Measurements from ENCODE around the gene CFAP57.
"Not testable (repeated sequence)": the region's sequence is repeated elsewhere in the genome, so short reads cannot be mapped to it uniquely, and the experiment has no call there.

Gene CFAP57

GRCh38 chr1:43177691-43178090, 5.6 kb downstream of the CFAP57 start:
- no peak for DNase-seq

GRCh38 chr1:43184388-43184787, 12.3 kb downstream of the CFAP57 start:
- DNase-seq, result no peak

DNA sequence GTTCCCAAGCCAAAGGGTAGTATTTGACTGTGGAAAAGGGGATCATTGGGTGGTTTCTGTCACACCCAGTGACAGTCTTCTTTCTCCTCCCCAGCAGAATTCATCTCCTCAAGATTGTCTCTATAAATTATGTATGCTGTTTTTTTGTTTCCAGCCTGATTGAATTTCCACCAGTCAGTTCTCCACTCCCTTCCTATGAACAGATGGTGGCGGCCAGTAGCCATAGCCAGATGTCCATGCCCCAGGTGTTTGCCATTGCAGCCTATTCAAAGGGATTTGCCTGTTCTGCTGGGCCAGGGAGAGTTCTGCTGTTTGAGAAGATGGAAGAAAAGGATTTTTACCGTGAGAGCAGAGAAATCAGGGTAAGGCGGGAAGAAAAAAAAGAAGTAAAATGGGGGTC, 12.9 kb downstream of the CFAP57 start:
- no peak for DNase-seq

DNA sequence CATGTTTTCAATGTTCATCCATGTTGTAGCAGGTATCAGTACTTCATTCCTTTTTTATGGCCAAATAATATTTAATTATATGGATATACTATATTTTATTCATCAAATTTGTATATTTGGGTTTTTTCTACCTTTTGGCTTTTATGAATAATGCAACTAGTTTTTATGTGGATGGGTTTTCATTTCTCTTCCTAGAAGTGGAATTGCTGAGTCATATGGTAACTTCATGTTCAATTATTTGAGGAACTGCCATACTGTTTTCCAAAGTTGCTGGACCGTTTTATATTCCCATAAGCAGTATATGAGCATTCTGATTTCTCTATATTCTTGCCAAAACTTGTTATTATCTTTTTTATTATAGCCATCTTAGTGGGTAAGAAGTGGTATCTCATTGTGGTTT, 16.0 kb downstream of the CFAP57 start:
- no peak for DNase-seq

DNA sequence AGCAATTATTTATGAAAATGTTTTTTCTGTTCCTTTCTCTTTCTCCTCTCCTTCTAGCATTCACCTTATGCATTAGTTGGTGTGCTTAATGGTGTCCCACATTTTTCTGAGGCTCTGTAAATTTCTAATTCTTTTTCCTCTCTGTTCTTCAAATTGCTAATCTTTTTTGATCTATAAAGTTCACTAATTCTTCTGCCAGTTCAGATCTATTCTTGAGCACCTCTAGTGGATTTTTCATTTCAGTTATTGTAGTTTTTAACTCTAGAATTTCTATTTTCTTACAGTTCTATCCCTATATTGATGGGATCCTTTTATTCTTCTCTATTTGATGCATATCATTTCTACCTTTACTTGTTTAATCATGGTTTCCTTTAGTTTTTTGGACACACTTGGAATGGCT, 22.4 kb downstream of the CFAP57 start:
- no peak for DNase-seq

- DNase-seq, result no peak
Observed at GRCh38 chr1:43197343-43198127, 25.4 kb downstream of the CFAP57 start.

DNA sequence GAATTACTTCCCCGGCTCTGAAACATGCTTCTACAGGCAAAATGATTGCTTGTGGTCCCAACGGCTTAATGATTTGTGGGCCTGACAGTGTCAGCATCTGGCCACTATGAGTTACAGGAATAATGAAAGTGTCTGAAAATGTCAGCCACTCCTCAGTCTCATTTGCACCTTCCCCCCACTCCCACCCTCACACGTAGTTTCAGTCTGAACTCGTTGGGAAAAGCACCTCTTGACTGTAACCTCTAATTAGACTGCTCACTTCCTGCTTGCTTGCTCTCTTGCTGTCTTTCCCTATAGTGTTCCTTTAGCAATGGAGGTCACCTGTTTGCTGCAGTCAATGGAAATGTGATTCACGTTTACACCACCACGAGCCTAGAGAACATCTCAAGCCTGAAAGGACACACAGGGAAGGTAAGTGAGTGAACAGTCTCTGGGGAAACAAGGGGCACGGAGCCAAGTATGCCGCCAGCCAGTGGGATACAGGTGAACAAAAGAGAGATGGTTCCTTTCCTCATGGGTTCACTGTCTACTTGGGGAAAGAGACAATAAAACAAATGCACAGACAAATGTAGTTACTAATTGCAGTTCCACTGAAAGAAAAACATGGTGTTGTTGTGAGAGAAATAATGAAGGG, 27.1 kb downstream of the CFAP57 start:
- no peak for DNase-seq

DNA sequence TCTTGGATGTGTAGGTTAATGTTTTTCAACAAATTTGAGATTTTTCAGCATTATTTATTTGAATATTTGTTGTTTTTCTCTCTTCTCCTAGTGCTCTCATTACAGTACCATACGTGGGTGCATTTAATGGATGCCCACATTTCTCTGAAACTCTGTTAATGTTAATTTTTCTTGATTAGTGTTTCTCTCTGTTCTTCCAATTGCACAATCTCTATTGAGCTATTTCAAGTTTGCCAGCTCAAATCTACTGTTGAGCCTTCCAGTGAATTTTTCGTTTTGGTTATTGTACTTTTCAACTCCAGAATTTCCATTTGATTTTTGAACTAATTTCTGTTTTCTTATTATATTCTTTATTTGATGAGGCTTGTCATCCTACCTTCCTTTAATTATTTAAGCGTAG, 31.7 kb downstream of the CFAP57 start:
- no peak for DNase-seq

GRCh38 chr1:43204394-43204793, 32.3 kb downstream of the CFAP57 start:
- DNase-seq, result no peak

GRCh38 chr1:43205671-43206070, 33.5 kb downstream of the CFAP57 start:
- DNase-seq, result no peak

DNA sequence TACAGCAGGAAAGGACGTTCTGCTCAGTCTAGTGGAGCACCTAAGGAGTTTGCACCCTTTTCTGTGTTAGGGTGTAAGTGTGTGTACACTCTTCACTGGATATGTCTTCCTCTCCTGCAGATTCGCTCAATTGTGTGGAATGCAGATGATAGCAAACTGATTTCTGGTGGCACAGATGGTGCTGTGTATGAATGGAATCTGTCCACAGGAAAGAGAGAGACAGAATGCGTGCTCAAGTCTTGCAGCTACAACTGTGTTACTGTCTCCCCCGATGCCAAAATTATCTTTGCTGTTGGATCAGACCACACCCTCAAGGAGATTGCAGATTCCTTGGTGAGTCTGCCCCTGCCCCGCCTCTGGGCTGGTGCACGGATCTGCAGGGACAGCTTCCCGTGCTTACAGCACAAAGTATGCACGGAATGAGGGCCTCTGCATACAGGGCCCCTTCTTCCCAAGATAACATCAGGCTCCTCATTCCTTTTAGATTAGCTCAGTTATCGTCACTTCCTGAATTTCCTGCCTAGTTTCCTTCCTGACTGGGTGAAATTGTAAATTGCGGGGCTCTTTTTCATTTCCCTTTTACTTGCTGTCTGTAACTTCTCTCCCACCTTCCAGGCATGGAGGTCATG, 34.6 kb downstream of the CFAP57 start:
- peak; percentile 94 for DNase-seq

DNA sequence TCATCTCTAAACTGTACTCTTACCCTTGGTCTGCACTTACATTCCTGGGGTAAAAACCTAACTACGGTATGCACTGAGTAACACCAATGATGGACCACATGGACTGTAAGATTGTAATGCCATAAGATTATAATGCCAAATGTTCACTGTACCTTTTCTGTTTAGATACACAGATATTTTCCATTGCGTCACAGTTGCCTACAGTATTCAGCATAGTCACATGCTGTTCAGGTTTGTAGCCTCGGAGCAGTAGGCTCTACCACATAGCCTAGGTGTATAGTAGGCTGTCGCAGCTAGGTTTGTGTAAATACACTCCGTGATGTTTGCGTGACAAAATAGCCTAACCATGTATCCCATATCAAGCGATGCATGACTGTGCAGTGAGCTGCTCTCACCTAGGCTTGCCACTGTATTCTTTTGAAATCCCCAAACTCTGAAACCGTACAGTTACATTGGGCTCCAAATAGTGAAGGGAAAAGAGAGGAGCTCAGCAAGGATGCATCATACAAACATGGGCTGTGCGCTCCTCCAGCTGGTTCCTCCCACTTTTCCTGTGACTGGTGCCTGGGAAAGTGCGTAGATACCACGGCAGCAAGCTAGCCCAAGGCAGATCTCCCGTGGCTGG, 35.2 kb downstream of the CFAP57 start:
- no peak for DNase-seq

GRCh38 chr1:43208277-43208676, 36.1 kb downstream of the CFAP57 start:
- DNase-seq, result not testable (repeated sequence)

DNA sequence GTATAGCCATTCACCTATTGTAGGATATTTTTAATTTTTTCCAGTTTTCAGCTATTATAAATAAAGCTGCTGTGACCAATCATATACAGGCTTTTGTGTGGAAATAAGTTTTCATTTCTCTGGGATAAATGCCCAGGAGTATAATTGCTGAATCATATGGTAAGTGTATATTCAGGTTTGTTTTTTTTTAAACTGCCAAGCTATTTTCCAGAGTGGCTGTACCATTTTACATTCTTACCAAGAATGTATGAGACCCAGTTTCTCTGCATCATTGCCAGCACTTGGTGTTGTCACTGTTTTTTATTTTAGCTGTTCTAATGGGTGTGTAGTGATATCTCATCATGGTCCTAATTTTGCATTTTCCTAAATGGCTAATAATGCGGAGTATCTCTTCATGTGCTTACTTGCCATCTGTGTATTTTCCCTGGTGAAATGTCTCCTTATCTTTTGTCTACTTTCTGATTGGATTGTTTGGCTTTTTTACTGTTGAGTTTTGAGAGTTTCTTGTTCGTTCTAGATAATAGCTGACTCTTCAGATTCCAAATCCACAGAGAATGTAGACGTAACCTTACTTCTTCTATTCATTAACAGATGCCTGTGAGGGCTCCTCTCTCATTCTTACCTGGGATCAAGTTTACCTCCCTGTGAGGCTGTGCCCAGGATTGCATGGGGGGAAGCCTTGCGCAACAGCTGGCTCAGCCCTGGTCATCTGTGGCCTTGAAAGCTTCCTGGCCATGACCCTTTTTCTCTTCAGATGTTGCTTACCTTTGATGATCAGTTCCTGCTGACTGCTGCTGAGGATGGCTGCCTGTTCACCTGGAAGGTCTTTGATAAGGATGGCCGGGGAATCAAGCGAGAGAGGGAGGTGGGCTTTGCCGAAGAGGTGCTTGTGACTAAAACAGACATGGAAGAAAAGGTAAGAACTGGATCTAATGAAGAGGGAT, 42.6 kb downstream of the CFAP57 start:
- DNase-seq, result no peak

- DNase-seq, result no peak
Observed at GRCh38 chr1:43217747-43218146, 45.6 kb downstream of the CFAP57 start.

DNA sequence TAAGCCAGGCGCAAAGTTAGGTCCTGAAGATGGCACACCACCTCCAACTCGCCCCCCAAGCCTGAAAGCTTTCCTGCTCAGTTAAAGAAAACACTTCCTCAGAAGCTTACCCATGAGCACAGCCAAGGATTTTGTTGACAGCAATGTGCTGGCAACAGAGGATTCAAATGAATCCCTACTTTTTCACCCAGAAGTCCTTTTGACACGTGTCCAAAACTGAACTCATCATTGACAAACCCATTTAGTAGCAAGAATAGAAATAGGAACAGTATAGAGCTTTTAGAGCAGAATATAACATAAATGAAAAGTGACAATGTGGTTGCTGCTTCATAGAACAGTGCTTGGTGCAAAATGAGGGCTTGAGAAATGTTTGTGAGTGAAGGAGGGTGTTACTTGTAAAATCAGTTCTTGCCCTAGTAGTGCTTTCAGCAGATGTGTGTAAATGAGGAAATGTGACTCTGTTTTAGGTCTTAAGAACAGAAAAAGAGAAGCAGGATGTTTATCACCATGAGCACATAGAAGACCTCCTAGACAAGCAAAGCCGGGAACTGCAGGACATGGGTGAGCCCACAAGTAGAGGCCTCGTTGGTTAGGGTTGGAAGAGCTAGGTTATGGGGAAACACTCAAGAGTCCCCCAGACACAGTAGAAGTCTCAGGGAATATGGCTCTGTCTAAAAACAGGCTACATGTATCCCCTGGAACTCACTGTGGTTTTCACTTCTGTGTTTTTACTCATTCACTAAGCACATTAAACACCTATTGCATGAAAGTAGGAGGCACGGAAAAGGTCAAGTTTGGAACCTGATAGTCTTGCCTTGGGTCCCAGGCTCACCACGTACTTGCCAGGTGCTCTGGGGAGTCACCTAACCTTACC, 49.0 kb downstream of the CFAP57 start:
- no peak for DNase-seq

DNA sequence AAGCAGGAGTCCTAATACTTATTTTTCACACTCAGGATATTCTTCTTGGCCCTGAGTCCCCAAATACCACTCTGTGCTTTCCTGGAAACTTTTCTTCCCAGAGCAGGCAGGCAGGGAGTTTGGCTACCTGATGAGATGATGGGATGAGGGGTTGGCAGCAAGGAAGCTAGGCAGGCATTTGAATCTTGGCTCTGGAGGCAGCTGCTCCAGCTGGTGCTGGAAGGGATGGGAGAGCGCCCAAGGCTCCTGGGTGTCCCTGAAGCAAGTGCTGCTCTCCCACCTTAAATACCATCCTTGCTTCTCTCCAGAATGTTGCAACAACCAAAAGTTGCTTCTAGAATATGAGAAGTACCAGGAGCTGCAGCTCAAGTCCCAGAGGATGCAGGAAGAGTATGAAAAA, 49.7 kb downstream of the CFAP57 start:
- no peak for DNase-seq

DNA sequence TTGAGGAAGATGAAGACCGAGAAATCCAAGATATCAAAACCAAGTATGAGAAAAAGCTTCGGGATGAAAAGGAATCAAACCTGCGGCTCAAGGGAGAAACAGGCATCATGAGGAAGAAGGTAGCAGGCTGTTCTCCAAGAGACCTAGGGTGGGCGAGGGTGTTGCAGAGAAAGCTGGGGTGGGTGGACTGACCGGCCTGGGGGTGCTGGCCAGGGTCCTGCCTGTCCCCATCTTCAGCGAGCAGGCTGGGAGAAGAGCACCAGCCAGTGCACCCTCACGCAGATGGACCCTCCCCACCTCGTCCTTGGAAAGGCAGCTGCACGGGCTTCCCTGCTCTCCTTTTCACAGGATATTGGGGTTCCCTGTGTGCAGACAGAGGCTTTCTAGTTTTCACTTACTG, 50.7 kb downstream of the CFAP57 start:
- DNase-seq, result no peak

- no peak for DNase-seq
Observed at GRCh38 chr1:43225168-43225567, 53.0 kb downstream of the CFAP57 start.

DNA sequence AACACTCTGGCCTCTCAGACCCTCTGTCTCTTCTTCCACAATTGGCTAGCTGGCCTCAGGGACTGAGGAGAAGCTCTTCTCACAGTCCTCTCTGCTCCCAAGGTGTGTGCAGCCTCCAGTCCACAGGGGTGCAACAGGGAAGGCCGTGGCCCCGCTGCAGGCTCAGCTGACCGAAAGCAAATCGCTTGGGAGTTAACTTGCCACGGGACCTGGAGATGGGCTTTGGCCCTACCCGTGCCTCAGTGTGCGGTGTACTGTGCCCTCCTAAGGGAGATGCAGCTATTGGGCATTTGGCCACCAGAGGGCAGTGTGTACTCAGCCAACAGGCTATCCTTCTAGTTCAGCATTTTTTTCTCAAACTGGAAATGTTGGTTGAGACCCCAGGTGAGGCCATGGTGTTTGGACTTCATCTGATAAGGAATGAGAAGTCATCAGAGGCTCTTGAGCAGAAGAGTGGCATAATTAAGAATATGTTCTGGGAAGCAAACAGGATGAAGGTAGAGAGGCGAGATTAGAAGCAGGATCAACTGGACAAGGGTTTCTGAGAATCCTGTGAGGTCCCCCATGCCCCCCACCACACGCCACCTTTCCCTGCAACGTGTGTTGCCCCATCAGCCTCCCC, 55.1 kb downstream of the CFAP57 start:
- peak; percentile 59 for DNase-seq

All from kidney glomerular epithelial cell (primary cell).